NCI-H226 (cell line): ENCODE results near the gene KCNF1.
"Not testable (repeated sequence)": the region's sequence is repeated elsewhere in the genome, so short reads cannot be mapped to it uniquely, and the experiment has no call there.

Experiments
- DNase-seq: peaks from one replicate; pipeline ENCODE4 v3.0.0-alpha.2; 2015

The KCNF1 gene

DNA sequence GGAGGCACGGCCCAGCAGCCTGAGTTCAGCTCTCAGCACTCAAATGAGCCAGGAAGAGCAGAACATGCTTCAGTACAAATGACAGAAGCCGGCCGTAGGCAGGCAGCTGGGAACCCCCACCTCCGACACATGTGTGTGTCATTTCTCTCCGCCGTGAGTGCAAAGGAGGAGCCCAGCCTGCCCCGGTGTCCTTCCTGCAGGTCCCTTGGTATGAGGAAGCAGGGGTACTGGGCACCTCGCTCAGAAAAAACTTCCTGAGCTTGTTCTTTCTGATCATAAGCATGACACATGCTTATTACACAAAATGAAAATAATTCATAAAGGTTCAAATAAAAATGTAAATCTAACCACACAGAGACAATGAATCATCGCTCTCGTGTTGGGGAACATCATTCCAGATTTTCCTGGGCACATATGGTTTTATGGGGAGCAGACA is 35.3 kb downstream of the KCNF1 start:
- no peak for DNase-seq

DNA sequence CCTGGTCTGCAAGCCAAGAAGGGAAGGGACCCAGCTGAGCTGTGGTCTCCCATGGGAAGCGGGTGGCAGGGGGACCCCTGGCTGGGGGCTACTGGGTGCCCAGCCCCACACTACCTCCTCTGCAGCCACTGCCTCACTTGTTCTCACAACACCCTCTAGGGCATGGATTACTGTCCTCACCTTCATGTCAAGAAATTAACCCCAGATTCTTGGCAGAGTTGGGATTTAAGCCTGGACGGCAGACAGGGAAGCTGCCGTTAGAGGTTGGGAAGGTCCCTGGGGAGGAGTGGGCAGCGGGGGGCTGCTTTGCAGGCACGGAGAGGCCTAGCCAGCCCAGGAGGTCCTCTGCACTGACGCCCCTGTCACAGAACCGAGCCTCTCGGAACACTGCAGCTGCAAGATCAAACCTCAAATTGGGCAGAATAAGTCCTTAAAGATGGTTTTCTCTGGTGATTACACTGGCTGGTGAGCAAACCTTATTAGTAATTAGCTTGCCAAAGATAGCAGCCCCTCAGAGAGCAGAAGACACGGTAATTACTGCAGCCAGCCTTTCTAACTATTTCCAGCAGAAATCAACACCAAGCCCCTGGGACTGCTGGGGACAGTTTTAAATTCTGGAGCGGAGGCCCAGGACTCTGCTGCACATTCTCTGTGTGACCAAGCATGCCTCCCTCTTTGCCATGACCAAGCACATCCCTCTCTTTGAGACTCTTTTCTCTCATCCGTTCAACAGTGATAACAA is 35.9 kb downstream of the KCNF1 start:
- no peak for DNase-seq

DNA sequence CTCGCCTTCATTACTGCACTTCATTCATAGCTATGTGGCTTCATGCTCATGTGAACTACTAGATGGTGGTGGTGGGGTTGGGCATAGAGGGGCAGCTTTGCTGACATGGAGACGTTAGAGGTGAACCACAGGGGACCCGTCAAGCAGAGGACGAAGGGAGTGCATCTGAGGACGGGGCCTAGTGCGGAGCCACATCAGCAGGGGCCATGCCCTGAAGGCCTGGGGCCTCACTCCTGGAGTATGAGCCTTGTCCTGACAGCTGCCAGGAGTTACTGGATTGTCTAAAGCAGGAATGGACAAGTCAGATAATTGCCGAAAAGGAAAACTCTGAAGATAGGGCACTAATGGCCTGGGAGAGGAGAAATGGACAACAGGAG is 36.4 kb downstream of the KCNF1 start:
- no peak for DNase-seq

GRCh38 chr2:10948606-10949230 is 37.0 kb downstream of the KCNF1 start:
- no peak for DNase-seq

- DNase-seq: no peak
Measured at GRCh38 chr2:10949835-10950234, 38.1 kb downstream of the KCNF1 start.

DNA sequence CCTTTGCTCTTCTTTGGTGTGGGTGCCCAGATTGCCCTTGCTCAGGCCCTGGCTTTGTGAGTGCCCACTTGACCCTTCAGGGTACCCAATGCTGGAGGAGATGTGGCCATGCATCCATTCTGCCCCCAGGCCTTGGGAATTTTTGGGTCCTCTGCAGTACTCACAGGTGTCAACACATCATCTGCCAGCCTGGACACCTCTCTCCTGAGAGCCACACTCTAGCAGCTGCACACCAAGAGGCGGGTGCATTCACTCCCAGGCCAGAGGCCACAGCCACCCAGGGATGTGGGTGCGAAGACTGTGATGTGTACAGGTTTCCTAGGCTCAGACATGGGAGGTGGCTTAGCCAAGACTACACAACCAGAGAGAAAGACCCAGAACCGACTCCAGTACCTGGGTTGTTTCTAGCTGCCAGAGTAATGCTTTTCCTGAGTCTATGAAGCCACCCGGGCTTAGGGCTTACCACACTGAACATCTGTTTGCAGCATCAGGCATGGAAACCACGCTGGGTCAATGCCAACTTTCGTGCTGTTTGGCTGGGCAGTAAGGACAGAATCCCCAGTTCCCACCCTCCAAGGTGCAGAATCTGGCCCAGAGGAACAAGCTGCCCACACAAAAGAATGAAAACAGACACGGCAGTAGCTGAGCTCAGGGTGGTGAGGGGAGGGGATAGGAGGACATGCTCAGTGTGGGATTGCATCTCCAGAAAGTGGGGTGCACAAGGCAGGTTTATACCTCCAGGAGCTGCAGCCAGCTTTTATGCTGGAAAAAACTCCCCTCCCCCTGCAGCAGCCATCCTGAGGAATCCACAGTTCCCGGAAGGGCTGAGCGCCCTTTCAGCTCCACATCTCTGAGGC is 40.1 kb downstream of the KCNF1 start:
- DNase-seq: no peak

DNA sequence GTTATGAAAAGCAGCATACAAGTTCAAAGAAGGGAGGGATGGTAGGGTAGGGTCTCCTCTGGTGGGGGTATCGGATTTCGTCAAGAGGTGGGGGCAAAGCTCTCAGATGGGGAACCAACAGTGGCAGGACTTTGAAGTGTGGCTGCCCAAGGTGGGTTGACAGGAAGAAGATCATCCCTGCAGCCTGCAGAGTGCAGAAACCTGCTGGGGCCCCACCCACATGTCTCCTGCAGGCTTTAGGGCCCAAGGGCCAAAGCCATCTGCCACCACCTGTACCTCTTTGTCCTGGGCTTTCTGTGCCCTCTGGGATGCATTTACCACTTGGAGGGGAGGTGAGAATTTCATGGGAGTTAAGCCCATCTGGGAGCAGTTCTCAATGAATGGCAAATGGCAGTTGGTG is 42.7 kb downstream of the KCNF1 start:
- no peak for DNase-seq

DNA sequence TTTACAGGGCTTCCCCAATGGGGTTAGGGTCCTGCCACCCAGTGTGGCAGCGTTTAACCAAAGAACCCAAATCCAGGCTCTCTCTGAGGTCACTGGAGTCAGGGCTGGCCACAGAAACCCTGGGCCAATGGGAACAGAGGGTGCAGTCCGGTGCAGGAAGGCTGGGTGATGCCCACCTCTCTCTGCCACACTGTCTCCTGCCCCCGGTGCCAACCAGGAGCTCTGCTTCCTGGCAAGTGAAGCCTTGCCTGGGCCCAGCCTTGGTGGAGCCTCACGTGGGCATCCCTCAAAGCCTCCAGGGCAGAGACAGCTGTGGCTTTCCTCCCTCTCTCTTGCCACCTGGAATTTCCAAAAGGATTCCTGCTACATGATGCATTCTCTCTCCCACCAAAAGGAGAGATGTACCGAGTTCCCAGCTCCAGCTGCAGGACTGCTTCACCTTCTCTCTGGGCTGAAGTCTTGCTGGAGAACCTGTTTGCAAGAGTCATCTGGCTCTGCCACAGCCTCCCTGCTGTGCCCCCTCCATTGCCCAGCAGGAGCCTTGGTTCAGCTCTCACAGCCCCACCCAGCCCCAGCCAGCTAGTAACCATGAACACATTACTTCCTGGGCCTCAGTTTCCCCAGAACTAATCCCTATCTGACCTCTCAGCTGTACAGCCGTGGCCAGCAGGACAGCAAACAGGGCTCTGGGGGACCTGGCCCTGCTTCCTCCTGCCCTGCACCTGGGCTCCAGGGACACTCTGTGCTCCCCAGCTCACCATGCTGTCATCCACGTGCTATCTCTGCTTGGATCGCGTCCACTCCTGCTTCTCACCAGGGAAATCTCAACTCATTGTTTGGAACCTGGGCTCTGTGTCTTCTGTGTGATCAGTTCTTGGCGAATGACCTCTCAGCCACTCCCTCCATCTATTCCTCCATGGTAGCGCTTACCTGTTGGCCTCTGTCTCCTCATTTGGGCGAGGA is 43.4 kb downstream of the KCNF1 start:
- DNase-seq: no peak

DNA sequence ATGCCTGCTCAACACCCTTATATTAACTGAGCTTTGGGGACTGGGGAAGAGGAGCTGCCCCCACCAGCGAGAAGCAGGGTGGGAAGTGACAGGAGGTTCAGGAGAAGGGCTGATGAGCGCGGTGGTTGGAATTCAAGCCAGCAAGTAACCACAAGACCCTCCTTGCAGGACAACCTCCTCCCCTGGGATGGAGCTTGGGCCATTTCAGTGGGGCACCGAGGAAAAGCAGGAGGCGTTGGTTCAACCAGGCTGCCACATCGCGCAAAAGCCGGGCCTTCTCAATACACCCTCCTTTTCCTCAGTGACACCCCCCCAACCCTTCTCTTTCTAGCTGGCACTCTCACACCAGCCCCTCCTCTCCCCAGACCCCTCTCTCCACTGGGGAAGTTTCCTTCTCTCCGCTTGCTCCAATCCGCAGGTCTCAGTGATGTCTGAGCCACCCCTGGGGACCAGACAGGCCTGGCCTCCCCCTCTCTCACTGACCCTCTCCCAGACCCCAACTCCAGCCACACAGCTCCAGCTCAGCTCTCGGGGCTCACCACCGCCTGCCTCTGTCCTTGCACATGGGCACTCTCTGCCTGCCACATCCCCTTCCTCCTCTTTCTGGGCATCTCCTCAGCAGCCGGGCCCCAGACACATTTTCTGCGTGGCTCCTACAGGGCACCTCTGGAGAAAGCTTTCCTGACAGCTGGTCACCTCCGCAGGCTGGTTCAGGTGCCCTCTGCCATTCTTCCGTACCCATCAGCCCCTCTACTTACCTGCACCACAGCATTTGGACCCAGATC is 44.5 kb downstream of the KCNF1 start:
- DNase-seq: no peak

DNA sequence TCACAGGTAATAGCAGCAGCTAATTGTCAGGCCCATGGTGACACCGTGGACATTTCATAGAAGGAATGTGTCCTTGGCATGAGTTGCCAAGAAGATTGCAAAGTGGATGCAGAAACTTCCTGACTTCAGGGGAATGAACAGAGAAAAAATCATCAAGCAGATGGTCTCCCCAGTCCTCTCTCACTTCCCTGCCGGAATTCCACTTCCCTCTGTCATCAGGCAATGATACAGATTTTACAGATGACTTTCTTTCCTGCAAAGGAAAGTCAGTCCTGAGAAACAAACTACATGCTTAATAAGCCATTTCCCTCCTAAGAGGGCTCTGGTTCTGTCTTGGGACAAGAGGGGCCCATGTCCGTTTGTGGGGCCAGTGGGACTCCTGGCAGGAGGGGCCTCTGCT is 45.7 kb downstream of the KCNF1 start:
- DNase-seq: no peak

DNA sequence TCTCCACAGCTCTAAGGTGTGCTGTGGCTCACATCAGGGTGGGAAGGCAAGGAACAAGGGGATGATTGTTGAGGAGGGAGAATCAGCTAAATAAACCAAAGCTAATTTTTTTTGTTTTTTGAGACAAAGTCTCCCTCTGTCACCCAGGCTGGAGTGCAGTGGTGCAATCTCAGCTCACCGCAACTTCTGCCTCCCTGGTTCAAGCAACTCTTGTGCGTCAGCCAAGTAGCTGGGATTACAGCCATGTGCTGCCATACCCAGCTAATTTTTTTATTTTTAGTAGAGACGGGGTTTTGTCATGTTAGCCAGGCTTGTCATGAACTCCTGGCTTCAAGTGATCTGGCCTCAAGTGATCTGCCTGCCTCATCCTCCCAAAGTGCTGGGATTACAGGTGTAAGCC is 46.7 kb downstream of the KCNF1 start:
- DNase-seq: not testable (repeated sequence)

DNA sequence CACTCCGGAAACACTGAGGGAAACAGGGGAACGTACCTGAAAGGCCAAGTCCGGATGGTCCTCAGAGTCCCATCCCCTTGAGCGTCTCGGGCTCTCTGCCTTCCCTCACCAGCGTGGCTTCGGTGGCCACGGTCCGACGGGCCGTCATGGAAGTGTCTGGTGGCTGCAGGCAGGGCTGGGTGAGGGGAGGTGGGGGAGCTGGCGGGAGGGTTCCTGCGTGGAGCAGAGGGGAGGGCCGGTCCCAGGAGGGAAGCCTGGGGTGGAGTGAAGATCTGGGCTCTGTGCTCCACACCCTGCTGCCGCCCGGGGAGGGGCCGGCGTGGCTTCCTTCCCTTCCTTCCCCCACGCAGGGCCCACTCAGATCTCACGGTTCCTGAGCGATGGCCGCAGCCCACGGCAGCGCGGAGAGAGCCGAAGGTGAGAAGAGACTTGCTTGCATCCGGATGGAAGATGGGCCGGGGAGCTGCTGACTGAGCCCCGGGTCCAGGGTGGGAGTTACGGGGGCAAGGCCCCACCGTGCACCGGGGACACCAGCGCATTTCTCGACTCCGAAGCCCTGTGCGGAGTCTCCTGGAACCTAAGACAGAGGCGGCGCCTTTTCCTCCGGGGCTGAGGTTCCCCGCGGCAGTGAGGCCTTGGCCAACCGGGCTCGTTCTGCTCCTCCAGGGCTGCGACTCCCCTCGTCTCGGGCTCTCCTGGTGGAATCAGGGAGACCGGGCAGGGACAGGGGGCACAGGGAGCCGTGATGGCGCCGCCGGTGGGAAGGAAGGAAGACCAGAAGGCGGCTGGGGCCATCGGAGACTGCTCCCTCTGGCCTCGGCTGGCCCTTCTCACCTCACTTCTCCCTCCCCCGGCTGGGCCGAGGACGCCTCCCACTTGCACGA is 49.1 kb downstream of the KCNF1 start:
- no peak for DNase-seq

GRCh38 chr2:10961490-10961875 is 49.7 kb downstream of the KCNF1 start:
- DNase-seq: no peak

DNA sequence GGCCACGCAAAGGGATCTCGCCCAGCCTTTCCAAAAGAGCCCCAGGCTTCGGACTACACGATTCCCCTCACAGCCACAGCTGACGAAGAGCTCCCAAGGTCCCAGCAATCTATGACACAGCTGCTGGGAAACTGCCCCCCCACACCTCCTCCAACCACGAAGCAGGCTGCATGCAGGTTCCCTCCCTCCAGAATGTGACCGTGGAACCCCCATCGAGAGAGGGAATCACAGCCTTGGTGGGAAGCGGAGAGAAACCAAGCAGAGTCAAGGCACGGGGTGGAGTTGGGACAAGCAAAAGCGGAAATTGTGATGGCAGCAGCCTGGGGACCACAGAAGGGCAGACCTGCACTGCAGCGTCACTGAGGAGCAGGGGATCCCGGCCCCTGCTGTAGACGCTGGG is 50.3 kb downstream of the KCNF1 start:
- DNase-seq: no peak

- no peak for DNase-seq
Measured at GRCh38 chr2:10963155-10963554, 51.4 kb downstream of the KCNF1 start.
